Neural cell (in vitro differentiated cells): Measurements from ENCODE around the gene HK2. TPM values are rescaled to one million over a fixed set of nuclear protein-coding genes. Genes with fewer than 3 reads are reported as not detected.

ENCODE experiments used
- H2AFZ ChIP-seq: fragments of 200-600, 300-800 bp; sonication (generic), shearing (Covaris generic); 2 replicates; pipeline ENCODE4 v1.6.0; 2014; ENCODE audit warnings: low read depth, mild to moderate bottlenecking, antibody characterized with exemption, low read length, moderate library complexity
- H3F3A ChIP-seq: fragments of 200-600 bp; shearing (Covaris generic); 2 replicates; pipeline ENCODE4 v1.6.1; 2016; ENCODE audit warnings: mild to moderate bottlenecking, moderate library complexity, mixed read lengths, antibody characterized with exemption, low read length; ENCODE audit not compliant: insufficient read depth, poor library complexity, severe bottlenecking
- H3K27ac ChIP-seq: fragments of 200-600, 300-800 bp; sonication (generic), shearing (Covaris generic); 2 replicates; pipeline ENCODE4 v1.5.1; 2014; ENCODE audit warnings: mild to moderate bottlenecking, low read length, moderate library complexity
- H3K27me3 ChIP-seq: fragments of 300-800, 200-600 bp; sonication (generic), shearing (Covaris generic); 2 replicates; pipeline ENCODE4 v1.6.0; 2014; ENCODE audit warnings: mild to moderate bottlenecking, low read depth, low read length, moderate library complexity; ENCODE audit not compliant: insufficient read depth
- H3K36me3 ChIP-seq: fragments of 300-800, 200-600 bp; sonication (generic), shearing (Covaris generic); 2 replicates; pipeline ENCODE4 v1.5.1; 2014; ENCODE audit warnings: mild to moderate bottlenecking, antibody characterized with exemption, low read length, moderate library complexity; ENCODE audit not compliant: insufficient read depth
- H3K4me2 ChIP-seq: fragments of 300-800, 200-600 bp; sonication (generic), shearing (Covaris generic); 2 replicates; pipeline ENCODE4 v1.6.0; 2014; ENCODE audit warnings: mild to moderate bottlenecking, low read length
- H3K4me3 ChIP-seq: fragments of 300-800, 200-600 bp; sonication (generic), shearing (Covaris generic); 2 replicates; pipeline ENCODE4 v1.5.1; 2014; ENCODE audit warnings: mild to moderate bottlenecking, low read length, moderate library complexity
- H3K79me2 ChIP-seq: fragments of 200-600 bp; shearing (Covaris generic); replicated peaks from 2 replicates; pipeline ENCODE4 v1.6.0; 2014; ENCODE audit warnings: mild to moderate bottlenecking, low read length, moderate library complexity; ENCODE audit not compliant: insufficient read depth
- H3K9ac ChIP-seq: fragments of 300-800, 200-600 bp; sonication (generic), shearing (Covaris generic); 2 replicates; pipeline ENCODE4 v1.6.1; 2016; ENCODE audit warnings: mild to moderate bottlenecking, low read length, mixed read lengths
- H3K9me2 ChIP-seq: fragments of 200-600 bp; shearing (Covaris generic); 2 replicates; pipeline ENCODE4 v1.6.1; 2016; ENCODE audit warnings: mild to moderate bottlenecking, low read length, mixed read lengths; ENCODE audit not compliant: insufficient read depth
- H3K9me3 ChIP-seq: fragments of 200-600, 300-800 bp; sonication (generic), shearing (Covaris generic); 2 replicates; pipeline ENCODE4 v1.6.1; 2016; ENCODE audit warnings: mild to moderate bottlenecking, mixed run types, low read length, moderate library complexity, mixed read lengths
- H4K20me1 ChIP-seq: fragments of 200-600 bp; shearing (Covaris generic); 2 replicates; pipeline ENCODE4 v1.6.1; 2016; ENCODE audit warnings: mild to moderate bottlenecking, mixed run types; ENCODE audit not compliant: insufficient read depth
- CTCF ChIP-seq: fragments of 450-650 bp; IDR thresholded peaks from 2 replicates; pipeline ENCODE4 v1.5.1; 2014; ENCODE audit warnings: antibody characterized with exemption, mild to moderate bottlenecking, moderate library complexity; ENCODE audit not compliant: poor library complexity, severe bottlenecking
- EP300 ChIP-seq: fragments of 450-650 bp; conservative IDR thresholded peaks from 2 replicates; pipeline ENCODE4 v1.6.1; 2014; ENCODE audit warnings: antibody characterized with exemption, mild to moderate bottlenecking, moderate library complexity; ENCODE audit not compliant: poor library complexity, severe bottlenecking
- EZH2 ChIP-seq: fragments of 200-600, 300-800 bp; shearing (Covaris generic), sonication (generic); IDR thresholded peaks from 2 replicates; pipeline ENCODE4 v1.6.1; 2014; ENCODE audit warnings: antibody characterized with exemption, low read length, borderline replicate concordance, mild to moderate bottlenecking; ENCODE audit not compliant: insufficient read depth, poor library complexity, severe bottlenecking
- MXI1 ChIP-seq: fragments of 450-650 bp; conservative IDR thresholded peaks from 2 replicates; pipeline ENCODE4 v1.6.1; 2014; ENCODE audit warnings: antibody characterized with exemption, mild to moderate bottlenecking; ENCODE audit not compliant: poor library complexity, severe bottlenecking
- POLR2AphosphoS5 ChIP-seq: IDR thresholded peaks from 2 replicates; pipeline ENCODE4 v1.6.1; 2012
- RAD21 ChIP-seq: fragments of 450-650 bp; conservative IDR thresholded peaks from 2 replicates; pipeline ENCODE4 v1.6.1; 2014; ENCODE audit warnings: antibody characterized with exemption, mild to moderate bottlenecking, moderate library complexity
- SMC3 ChIP-seq: fragments of 450-650 bp; conservative IDR thresholded peaks from 2 replicates; pipeline ENCODE4 v1.6.1; 2014; ENCODE audit warnings: antibody characterized with exemption, mild to moderate bottlenecking, moderate library complexity; ENCODE audit not compliant: poor library complexity
- TAF1 ChIP-seq: IDR thresholded peaks from 2 replicates; pipeline ENCODE4 v1.6.1; 2012; ENCODE audit warnings: low read depth
- polyA plus RNA-seq: library from polyadenylated mRNA; depleted of rRNA; stranded (reverse); fragments of >200 nt; gene quantifications from 2 replicates; pipeline ENCODE4 v1.2.3, GENCODE V29; 2014
- TF ChIP-seq, protein P1 (sequence below): IDR thresholded peaks from 2 replicates; pipeline ENCODE4 v1.6.1; 2012; ENCODE audit warnings: borderline replicate concordance

The HK2 gene
- polyA plus RNA-seq, 1 donor from 2014 or later: 0.47 TPM

- no peaks in the 10 kb centered on the region for H3K79me2 ChIP-seq
- H3K9ac ChIP-seq: no peak overlapping the region
- no peak overlapping the region for H3K27ac ChIP-seq
- TF ChIP-seq, protein P1, sequence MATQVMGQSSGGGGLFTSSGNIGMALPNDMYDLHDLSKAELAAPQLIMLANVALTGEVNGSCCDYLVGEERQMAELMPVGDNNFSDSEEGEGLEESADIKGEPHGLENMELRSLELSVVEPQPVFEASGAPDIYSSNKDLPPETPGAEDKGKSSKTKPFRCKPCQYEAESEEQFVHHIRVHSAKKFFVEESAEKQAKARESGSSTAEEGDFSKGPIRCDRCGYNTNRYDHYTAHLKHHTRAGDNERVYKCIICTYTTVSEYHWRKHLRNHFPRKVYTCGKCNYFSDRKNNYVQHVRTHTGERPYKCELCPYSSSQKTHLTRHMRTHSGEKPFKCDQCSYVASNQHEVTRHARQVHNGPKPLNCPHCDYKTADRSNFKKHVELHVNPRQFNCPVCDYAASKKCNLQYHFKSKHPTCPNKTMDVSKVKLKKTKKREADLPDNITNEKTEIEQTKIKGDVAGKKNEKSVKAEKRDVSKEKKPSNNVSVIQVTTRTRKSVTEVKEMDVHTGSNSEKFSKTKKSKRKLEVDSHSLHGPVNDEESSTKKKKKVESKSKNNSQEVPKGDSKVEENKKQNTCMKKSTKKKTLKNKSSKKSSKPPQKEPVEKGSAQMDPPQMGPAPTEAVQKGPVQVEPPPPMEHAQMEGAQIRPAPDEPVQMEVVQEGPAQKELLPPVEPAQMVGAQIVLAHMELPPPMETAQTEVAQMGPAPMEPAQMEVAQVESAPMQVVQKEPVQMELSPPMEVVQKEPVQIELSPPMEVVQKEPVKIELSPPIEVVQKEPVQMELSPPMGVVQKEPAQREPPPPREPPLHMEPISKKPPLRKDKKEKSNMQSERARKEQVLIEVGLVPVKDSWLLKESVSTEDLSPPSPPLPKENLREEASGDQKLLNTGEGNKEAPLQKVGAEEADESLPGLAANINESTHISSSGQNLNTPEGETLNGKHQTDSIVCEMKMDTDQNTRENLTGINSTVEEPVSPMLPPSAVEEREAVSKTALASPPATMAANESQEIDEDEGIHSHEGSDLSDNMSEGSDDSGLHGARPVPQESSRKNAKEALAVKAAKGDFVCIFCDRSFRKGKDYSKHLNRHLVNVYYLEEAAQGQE: no peak
- TF ChIP-seq RAD21 (no peak), EP300 (no peak), POLR2AphosphoS5 (no peak), CTCF (no peak), EZH2 (no peak), MXI1 (no peak), TAF1 (no peak), SMC3 (no peak)
- H3K27me3 ChIP-seq: no peaks in the 10 kb centered on the region
- H3K9me3 ChIP-seq: no peaks in the 10 kb centered on the region
- no peaks in the 10 kb centered on the region for H3K36me3 ChIP-seq
- no peaks in the 10 kb centered on the region for H4K20me1 ChIP-seq
- H2AFZ ChIP-seq: no peak overlapping the region
- no peaks in the 10 kb centered on the region for H3F3A ChIP-seq
- H3K4me3 ChIP-seq: no peak overlapping the region
- H3K4me2 ChIP-seq: no peak overlapping the region
- no peaks in the 10 kb centered on the region for H3K9me2 ChIP-seq
Observed at GRCh38 chr2:74942263-74942662, 108.3 kb downstream of the HK2 start.

Other genes with a start within 250 kb of the HK2 start
- gene M1AP, start 185.8 kb upstream of the HK2 start, polyA plus RNA-seq: not detected in 2 replicates
- 18.2 and 19.2 TPM in 2 replicates for gene SEMA4F, start 179.9 kb upstream of the HK2 start, polyA plus RNA-seq
- 21.4 and 35.9 TPM in 2 replicates for gene POLE4, start 124.5 kb downstream of the HK2 start, polyA plus RNA-seq